Measurements from ENCODE around the gene SLC35F3. TPM values are rescaled to one million over a fixed set of nuclear protein-coding genes. Genes with fewer than 3 reads are reported as not detected.
A peak's percentile ranks its signal among the peaks of the same experiment; 100 is the strongest.

Gene SLC35F3
- total and polyA plus RNA-seq, 2 experiments from 2014 or later = 0.80 to 1.3 TPM

- Histone ChIP-seq H3K36me3 (replicated peaks; ENCODE audit: insufficient read depth, low read depth) (no peaks in the 10 kb centered on the region), H3K4me2 (no peak overlapping the region), H4K20me1 (ENCODE audit: insufficient read depth, poor library complexity, severe bottlenecking) (no peaks in the 10 kb centered on the region), H2AFZ (no peak overlapping the region), H3K9me3 (ENCODE audit: low read depth) (no peaks in the 10 kb centered on the region), H3K27ac (no peak overlapping the region), H3K27me3 (peaks cover 5% of the 10 kb centered on the region), H3K9me2 (replicated peaks; ENCODE audit: insufficient read depth) (no peaks in the 10 kb centered on the region), H3K4me3 (no peak overlapping the region), H3K79me2 (no peaks in the 10 kb centered on the region), H3K4me1 (ENCODE audit: insufficient read depth) (no peaks in the 10 kb centered on the region)
- TF ChIP-seq EZH2phosphoT487 (IDR thresholded peaks at IDR 0.05; ENCODE audit: low read depth, severe bottlenecking, unreplicated experiment) (no peak), CTCF (IDR thresholded peaks at IDR 0.05; ENCODE audit: poor library complexity) (no peak), EZH2 (IDR thresholded peaks at IDR 0.05; ENCODE audit: borderline replicate concordance) (no peak)
- over 99% methylated on average over 4 of the region's 4 CpGs for WGBS (ENCODE audit: low lambda C conversion rate, missing lambda C conversion rate)
- no peak for DNase-seq (ENCODE audit: low spot score)
Measured at GRCh38 chr1:234265321-234265720, 360.8 kb downstream of the SLC35F3 start.

- H3K79me2 ChIP-seq = no peaks in the 10 kb centered on the region
- no peak overlapping the region for H3K4me3 ChIP-seq
- no peaks in the 10 kb centered on the region for H3K36me3 ChIP-seq (replicated peaks; ENCODE audit: insufficient read depth, low read depth)
- H3K27ac ChIP-seq = no peak overlapping the region
- H3K9me3 ChIP-seq (ENCODE audit: low read depth) = no peaks in the 10 kb centered on the region
- H2AFZ ChIP-seq = no peak overlapping the region
- DNase-seq (ENCODE audit: low spot score) = peak; percentile 6
- H3K27me3 ChIP-seq = peaks cover 3% of the 10 kb centered on the region
- no peaks in the 10 kb centered on the region for H3K4me1 ChIP-seq (ENCODE audit: insufficient read depth)
- WGBS (ENCODE audit: low lambda C conversion rate, missing lambda C conversion rate) = 14% methylated on average over 1 of the region's 1 CpG
- H4K20me1 ChIP-seq (ENCODE audit: insufficient read depth, poor library complexity, severe bottlenecking) = no peaks in the 10 kb centered on the region
- no peaks in the 10 kb centered on the region for H3K9me2 ChIP-seq (replicated peaks; ENCODE audit: insufficient read depth)
- no peak overlapping the region for H3K4me2 ChIP-seq
- TF ChIP-seq EZH2phosphoT487 (IDR thresholded peaks at IDR 0.05; ENCODE audit: low read depth, severe bottlenecking, unreplicated experiment) = no peak
- no peak for TF ChIP-seq CTCF (IDR thresholded peaks at IDR 0.05; ENCODE audit: poor library complexity)
- TF ChIP-seq EZH2 (IDR thresholded peaks at IDR 0.05; ENCODE audit: borderline replicate concordance) = no peak
Measured at GRCh38 chr1:234265861-234266260, 361.4 kb downstream of the SLC35F3 start.

- Histone ChIP-seq H3K4me2 (no peak overlapping the region), H4K20me1 (ENCODE audit: insufficient read depth, poor library complexity, severe bottlenecking) (no peaks in the 10 kb centered on the region), H3K9me3 (ENCODE audit: low read depth) (no peaks in the 10 kb centered on the region), H3K27ac (no peak overlapping the region), H3K9me2 (replicated peaks; ENCODE audit: insufficient read depth) (no peaks in the 10 kb centered on the region), H3K79me2 (no peaks in the 10 kb centered on the region), H3K27me3 (no peaks in the 10 kb centered on the region), H3K36me3 (replicated peaks; ENCODE audit: insufficient read depth, low read depth) (no peaks in the 10 kb centered on the region), H2AFZ (no peak overlapping the region), H3K4me3 (no peak overlapping the region), H3K4me1 (ENCODE audit: insufficient read depth) (no peaks in the 10 kb centered on the region)
- WGBS (ENCODE audit: low lambda C conversion rate, missing lambda C conversion rate) = 43% methylated on average over 2 of the region's 2 CpGs
- DNase-seq (ENCODE audit: low spot score) = no peak
- no peak for TF ChIP-seq CTCF (IDR thresholded peaks at IDR 0.05; ENCODE audit: poor library complexity)
- no peak for TF ChIP-seq EZH2 (IDR thresholded peaks at IDR 0.05; ENCODE audit: borderline replicate concordance)
- no peak for TF ChIP-seq EZH2phosphoT487 (IDR thresholded peaks at IDR 0.05; ENCODE audit: low read depth, severe bottlenecking, unreplicated experiment)
Measured at GRCh38 chr1:234270093-234270492, 365.6 kb downstream of the SLC35F3 start.
